ENCODE measurements around the gene TRIM72. TPM values are rescaled to one million over a fixed set of nuclear protein-coding genes. Genes with fewer than 3 reads are reported as not detected.

TRIM72 gene
- total and polyA plus RNA-seq, 2 donors (not counting 3 experiments of a cell fraction or from before 2014, with no cell fraction given), result not detected

- ChIA-PET POLR2A (no interaction called here), CTCF (interaction anchor here (1.1 to 2.5 kb wide), 2 partner anchors 186 to 672 kb away, joined by 3 to 7 read pairs; no protein-coding TSS in a partner anchor)
- no peak overlapping the region for H3K9ac ChIP-seq (replicated peaks; ENCODE audit: extremely low read depth, insufficient read depth, low read length)
- H3K9me3 ChIP-seq (replicated peaks; ENCODE audit: control insufficient read depth, insufficient read depth, low read length), result no peaks in the 10 kb centered on the region
- H3K4me2 ChIP-seq (ENCODE audit: insufficient read depth, low read length), result no peak overlapping the region
- TF ChIP-seq POLR2AphosphoS5 (IDR thresholded peaks at IDR 0.05; ENCODE audit: insufficient read depth, low read depth, low read length) (no peak), POLR2A (IDR thresholded peaks at IDR 0.05; ENCODE audit: low read depth, low read length) (no peak), GATA2 (IDR thresholded peaks at IDR 0.05; ENCODE audit: insufficient read depth, insufficient read length, low read depth, low read length) (no peak), FOS (IDR thresholded peaks at IDR 0.05; ENCODE audit: borderline replicate concordance, insufficient read depth, low read length) (no peak)
- no peak overlapping the region for H3K27ac ChIP-seq (ENCODE audit: insufficient read depth, low read depth, low read length)
- no peak overlapping the region for H3K4me3 ChIP-seq (replicated peaks in 1 of 3; ENCODE audit: insufficient read depth in 1 of 3, low read depth in 1 of 3, low read length in 3 of 3)
- H3K27me3 ChIP-seq (ENCODE audit: control insufficient read depth in 2 of 2, insufficient read depth in 2 of 2, low read length in 2 of 2), result no peaks in the 10 kb centered on the region
- H3K79me2 ChIP-seq (ENCODE audit: control insufficient read depth, insufficient read depth, low read length), result peaks cover 4% of the 10 kb centered on the region
- FAIRE-seq (no peak), DNase-seq (ENCODE audit: low read depth, low spot score) (no peak)
- H3K36me3 ChIP-seq (ENCODE audit: control insufficient read depth in 2 of 2, extremely low read depth in 1 of 2, insufficient read depth in 2 of 2, low read length in 2 of 2), result peaks cover 24 to 41% of the 10 kb centered on the region in 2 experiments
- no peaks in the 10 kb centered on the region for H3K4me1 ChIP-seq (ENCODE audit: control insufficient read depth, extremely low read depth, insufficient read depth, low read length)
- peaks cover 3% of the 10 kb centered on the region for H4K20me1 ChIP-seq (replicated peaks; ENCODE audit: control insufficient read depth, extremely low read depth, insufficient read depth, low read length)
- no peak overlapping the region for H2AFZ ChIP-seq (ENCODE audit: low read depth, low read length)
- dilution Hi-C loops (cut with MboI; ENCODE audit: extremely low pct_ligation_motif_present, low sequenced_read_pairs) (no loop called here), intact Hi-C loops (cut with micrococcal nuclease) (no loop called here)
- H3K9me1 ChIP-seq (replicated peaks; ENCODE audit: control insufficient read depth, extremely low read depth, insufficient read depth, low read length), result no peaks in the 10 kb centered on the region
- no TSS peak for BruUV-seq (replicated peaks)
These were observed 17.4 kb upstream of the TRIM72 start for GRCh38 chr16:31196324-31197088.

GRCh38 chr16:31198207-31198882 is 15.6 kb upstream of the TRIM72 start:
- Histone ChIP-seq H3K4me1 (ENCODE audit: control insufficient read depth, extremely low read depth, insufficient read depth, low read length) (peaks cover 4% of the 10 kb centered on the region), H3K9me3 (replicated peaks; ENCODE audit: control insufficient read depth, insufficient read depth, low read length) (no peaks in the 10 kb centered on the region), H4K20me1 (replicated peaks; ENCODE audit: control insufficient read depth, extremely low read depth, insufficient read depth, low read length) (peaks cover 3% of the 10 kb centered on the region), H3K27me3 (ENCODE audit: control insufficient read depth in 2 of 2, insufficient read depth in 2 of 2, low read length in 2 of 2) (no peaks in the 10 kb centered on the region), H3K36me3 (ENCODE audit: control insufficient read depth in 2 of 2, extremely low read depth in 1 of 2, insufficient read depth in 2 of 2, low read length in 2 of 2) (peaks cover 13 to 24% of the 10 kb centered on the region in 2 experiments), H3K4me3 (replicated peaks in 1 of 3; ENCODE audit: insufficient read depth in 1 of 3, low read depth in 1 of 3, low read length in 3 of 3) (no peak overlapping the region), H3K9me1 (replicated peaks; ENCODE audit: control insufficient read depth, extremely low read depth, insufficient read depth, low read length) (no peaks in the 10 kb centered on the region), H3K27ac (ENCODE audit: insufficient read depth, low read depth, low read length) (no peak overlapping the region), H3K9ac (replicated peaks; ENCODE audit: extremely low read depth, insufficient read depth, low read length) (no peak overlapping the region), H3K4me2 (ENCODE audit: insufficient read depth, low read length) (no peak overlapping the region), H2AFZ (ENCODE audit: low read depth, low read length) (no peak overlapping the region), H3K79me2 (ENCODE audit: control insufficient read depth, insufficient read depth, low read length) (no peaks in the 10 kb centered on the region)
- intact Hi-C loops (cut with micrococcal nuclease) (no loop called here), dilution Hi-C loops (cut with MboI; ENCODE audit: extremely low pct_ligation_motif_present, low sequenced_read_pairs) (no loop called here)
- DNase-seq (ENCODE audit: low read depth, low spot score) (no peak), FAIRE-seq (no peak)
- POLR2A ChIA-PET, result interaction anchor here (1.7 kb wide), 1 partner anchor 18 kb away, joined by 4 read pairs; no protein-coding TSS in a partner anchor
- no TSS peak for BruUV-seq (replicated peaks)
- CTCF ChIA-PET, result interaction anchor here (0.5 to 1.6 kb wide), 6 partner anchors 9 to 262 kb away, joined by 3 to 6 read pairs (median 4); partner anchors contain the start of gene ZNF843
- TF ChIP-seq POLR2AphosphoS5 (IDR thresholded peaks at IDR 0.05; ENCODE audit: insufficient read depth, low read depth, low read length) (no peak), POLR2A (IDR thresholded peaks at IDR 0.05; ENCODE audit: low read depth, low read length) (peak; percentile 23)

Measured in endothelial cell of umbilical vein (primary cell).